ENCODE measurements around the gene STAC3. TPM values are rescaled to one million over a fixed set of nuclear protein-coding genes. Genes with fewer than 3 reads are reported as not detected.

Gene STAC3
- total RNA-seq, 2 experiments from 2014 or later = 2.0 to 3.0 TPM

DNA sequence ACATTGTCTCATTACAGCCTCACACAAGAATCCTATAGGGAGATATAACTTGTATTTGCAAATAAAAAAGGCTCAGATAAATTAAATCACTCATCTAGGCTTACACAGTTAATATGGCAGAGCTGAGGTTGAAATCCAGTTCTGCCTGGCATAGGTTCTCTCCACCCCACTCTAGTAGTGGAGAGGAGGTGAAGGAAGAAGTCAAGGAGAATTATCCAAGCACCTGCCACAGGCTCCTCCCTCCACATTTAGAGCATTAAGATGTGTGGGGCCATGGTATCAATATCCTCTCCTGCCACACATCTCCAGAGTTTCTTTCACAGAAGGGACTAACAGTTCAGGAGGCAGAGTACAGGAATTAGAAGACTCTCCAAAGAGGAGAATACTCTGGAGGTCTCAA is 22.5 kb upstream of the STAC3 start:
- intact Hi-C loops (cut with DNase I, micrococcal nuclease) = no loop called here
- Mint-ChIP-seq H3K27me3 (no peaks in the 10 kb centered on the region), H3K4me3 (no peak overlapping the region), H3K27ac (no peak overlapping the region), H3K9me3 (no peaks in the 10 kb centered on the region), H3K4me1 (ENCODE audit: low read depth) (no peaks in the 10 kb centered on the region), H3K36me3 (ENCODE audit: low read depth) (peaks cover 93% of the 10 kb centered on the region)
- Histone ChIP-seq H3K36me3 (ENCODE audit: insufficient read depth, low read length) (peaks cover 70% of the 10 kb centered on the region), H3K27ac (ENCODE audit: low read depth in 1 of 2, low read length in 2 of 2) (no peak overlapping the region), H3K27me3 (ENCODE audit: control insufficient read depth in 1 of 2, insufficient read depth in 2 of 2, low read length in 2 of 2) (no peaks in the 10 kb centered on the region), H3K4me1 (ENCODE audit: insufficient read depth, low read length) (no peaks in the 10 kb centered on the region), H3K4me3 (ENCODE audit: low read length) (no peak overlapping the region), H3K9me3 (ENCODE audit: control insufficient read depth in 1 of 2, insufficient read depth in 1 of 2, low read length in 2 of 2) (no peaks in the 10 kb centered on the region)
- no peak for ATAC-seq (ENCODE audit: poor library complexity)
- no peak for DNase-seq
- CTCF ChIA-PET = interaction anchor here (1.1 kb wide), 1 partner anchor 34 kb away, joined by 3 read pairs; no protein-coding TSS in a partner anchor
- POLR2A ChIA-PET = no interaction called here
- TF ChIP-seq, protein P1, sequence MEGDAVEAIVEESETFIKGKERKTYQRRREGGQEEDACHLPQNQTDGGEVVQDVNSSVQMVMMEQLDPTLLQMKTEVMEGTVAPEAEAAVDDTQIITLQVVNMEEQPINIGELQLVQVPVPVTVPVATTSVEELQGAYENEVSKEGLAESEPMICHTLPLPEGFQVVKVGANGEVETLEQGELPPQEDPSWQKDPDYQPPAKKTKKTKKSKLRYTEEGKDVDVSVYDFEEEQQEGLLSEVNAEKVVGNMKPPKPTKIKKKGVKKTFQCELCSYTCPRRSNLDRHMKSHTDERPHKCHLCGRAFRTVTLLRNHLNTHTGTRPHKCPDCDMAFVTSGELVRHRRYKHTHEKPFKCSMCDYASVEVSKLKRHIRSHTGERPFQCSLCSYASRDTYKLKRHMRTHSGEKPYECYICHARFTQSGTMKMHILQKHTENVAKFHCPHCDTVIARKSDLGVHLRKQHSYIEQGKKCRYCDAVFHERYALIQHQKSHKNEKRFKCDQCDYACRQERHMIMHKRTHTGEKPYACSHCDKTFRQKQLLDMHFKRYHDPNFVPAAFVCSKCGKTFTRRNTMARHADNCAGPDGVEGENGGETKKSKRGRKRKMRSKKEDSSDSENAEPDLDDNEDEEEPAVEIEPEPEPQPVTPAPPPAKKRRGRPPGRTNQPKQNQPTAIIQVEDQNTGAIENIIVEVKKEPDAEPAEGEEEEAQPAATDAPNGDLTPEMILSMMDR (IDR thresholded peaks at IDR 0.05) = no peak

DNA sequence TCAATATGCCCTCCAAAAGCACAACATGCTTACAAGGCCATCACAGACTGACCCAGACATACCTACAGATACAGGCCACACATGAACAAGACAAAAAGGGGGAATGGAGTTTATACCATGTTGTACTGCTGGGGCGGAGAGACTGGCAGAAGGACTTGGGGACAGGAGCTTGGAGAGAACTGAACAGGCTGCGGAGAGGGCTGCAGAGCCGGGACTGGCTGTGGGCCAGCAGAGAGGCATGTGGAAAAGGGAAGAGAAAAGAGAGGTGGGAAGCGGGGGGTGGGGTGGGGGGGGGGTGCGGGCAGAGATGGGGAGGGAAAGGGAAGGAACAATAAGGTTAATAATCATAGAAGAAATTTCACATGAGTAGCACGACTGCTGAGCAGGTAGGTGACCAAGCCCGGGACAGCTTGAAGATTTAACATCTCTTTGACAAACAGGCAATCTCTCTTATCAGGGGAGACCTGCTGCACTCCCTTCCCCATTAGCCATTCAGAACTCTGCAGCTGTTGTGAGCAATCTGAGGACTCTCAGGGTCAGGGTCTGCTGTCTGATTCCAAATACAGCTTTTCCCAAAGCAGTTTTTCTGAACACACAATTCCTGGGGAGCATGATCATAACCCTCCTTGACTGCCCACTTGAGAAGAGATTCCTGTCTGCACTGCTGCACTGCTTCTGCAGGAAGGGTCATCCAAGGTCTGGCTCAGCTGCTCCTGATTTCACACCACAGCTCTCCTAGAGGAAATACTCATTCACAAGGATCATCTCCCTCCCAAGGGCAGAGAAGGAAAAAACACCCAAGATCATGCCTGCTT is 21.6 kb upstream of the STAC3 start:
- no peaks in the 10 kb centered on the region for H3K27me3 Mint-ChIP-seq
- intact Hi-C loops (cut with DNase I, micrococcal nuclease) = no loop called here
- no peak overlapping the region for H3K27ac Mint-ChIP-seq
- ChIA-PET POLR2A (no interaction called here), CTCF (interaction anchor here (1.1 kb wide), 1 partner anchor 34 kb away, joined by 3 read pairs; no protein-coding TSS in a partner anchor)
- Histone ChIP-seq H3K27ac (ENCODE audit: low read depth in 1 of 2, low read length in 2 of 2) (no peak overlapping the region), H3K27me3 (ENCODE audit: control insufficient read depth in 1 of 2, insufficient read depth in 2 of 2, low read length in 2 of 2) (no peaks in the 10 kb centered on the region), H3K4me1 (ENCODE audit: insufficient read depth, low read length) (no peaks in the 10 kb centered on the region), H3K9me3 (ENCODE audit: control insufficient read depth in 1 of 2, insufficient read depth in 1 of 2, low read length in 2 of 2) (no peaks in the 10 kb centered on the region), H3K4me3 (ENCODE audit: low read length) (no peak overlapping the region), H3K36me3 (ENCODE audit: insufficient read depth, low read length) (peaks cover 73% of the 10 kb centered on the region)
- no peak for ATAC-seq (ENCODE audit: poor library complexity)
- peaks cover 93% of the 10 kb centered on the region for H3K36me3 Mint-ChIP-seq (ENCODE audit: low read depth)
- TF ChIP-seq, protein P1 (IDR thresholded peaks at IDR 0.05) = no peak
- H3K4me1 Mint-ChIP-seq (ENCODE audit: low read depth) = no peaks in the 10 kb centered on the region
- no peak for DNase-seq
- H3K4me3 Mint-ChIP-seq = no peak overlapping the region
- no peaks in the 10 kb centered on the region for H3K9me3 Mint-ChIP-seq

DNA sequence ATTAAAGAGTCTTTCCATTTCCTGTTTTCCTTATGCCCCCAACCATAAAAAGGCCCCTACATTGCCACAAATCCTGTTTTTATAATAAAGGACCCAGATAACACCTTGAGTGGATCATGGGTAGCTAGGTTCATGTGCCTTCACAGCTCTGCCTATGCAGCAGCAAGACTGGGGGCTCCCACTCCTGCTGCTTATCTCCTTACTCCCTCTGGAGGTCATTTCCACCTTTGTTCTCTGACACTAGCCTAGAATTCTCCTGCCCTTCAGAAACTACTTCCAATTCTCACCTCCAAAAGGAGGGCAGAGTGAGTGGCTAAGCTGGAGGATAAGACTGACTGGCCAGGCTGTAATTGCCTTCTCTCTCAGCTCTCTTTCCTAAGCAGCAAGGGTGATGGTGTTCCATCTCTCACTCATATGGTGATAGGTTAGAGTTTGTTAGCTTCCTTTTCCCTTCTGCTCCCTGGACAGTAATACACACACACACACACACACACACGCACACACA is 20.0 kb upstream of the STAC3 start:
- Histone ChIP-seq H3K9me3 (ENCODE audit: control insufficient read depth in 1 of 2, insufficient read depth in 1 of 2, low read length in 2 of 2) (no peaks in the 10 kb centered on the region), H3K4me3 (ENCODE audit: low read length) (no peak overlapping the region), H3K36me3 (ENCODE audit: insufficient read depth, low read length) (peaks cover 72% of the 10 kb centered on the region), H3K27me3 (ENCODE audit: control insufficient read depth in 1 of 2, insufficient read depth in 2 of 2, low read length in 2 of 2) (no peaks in the 10 kb centered on the region), H3K4me1 (ENCODE audit: insufficient read depth, low read length) (no peaks in the 10 kb centered on the region), H3K27ac (ENCODE audit: low read depth in 1 of 2, low read length in 2 of 2) (no peak overlapping the region)
- CTCF ChIA-PET = no interaction called here
- no peaks in the 10 kb centered on the region for H3K4me1 Mint-ChIP-seq (ENCODE audit: low read depth)
- no peak overlapping the region for H3K4me3 Mint-ChIP-seq
- intact Hi-C loops (cut with DNase I, micrococcal nuclease) = no loop called here
- DNase-seq (no peak), ATAC-seq (ENCODE audit: poor library complexity) (no peak)
- no peaks in the 10 kb centered on the region for H3K27me3 Mint-ChIP-seq
- POLR2A ChIA-PET = no interaction called here
- no peak overlapping the region for H3K27ac Mint-ChIP-seq
- peaks cover 93% of the 10 kb centered on the region for H3K36me3 Mint-ChIP-seq (ENCODE audit: low read depth)
- TF ChIP-seq, protein P1 (IDR thresholded peaks at IDR 0.05) = no peak
- no peaks in the 10 kb centered on the region for H3K9me3 Mint-ChIP-seq

Data from CD4-positive, alpha-beta T cell (primary cell).